HG02610 (cell line): ENCODE data around the gene GOLGA8A.
"Not testable (repeated sequence)": the region's sequence is repeated elsewhere in the genome, so short reads cannot be mapped to it uniquely, and the experiment has no call there.

ENCODE experiments used
- ATAC-seq: cut with Tn5 transposase; IDR thresholded peaks from one replicate; pipeline ENCODE4 v1.9.1; 2021; ENCODE audit warnings: mild to moderate bottlenecking, moderate library complexity; ENCODE audit not compliant: unreplicated experiment

GOLGA8A gene

GRCh38 chr15:34437687-34438086, at the start of gene GOLGA8A:
GOLGA8A (minus strand) TSS chr15:34437808; CDS start chr15:34389691, 48,117 bp downstream.
- peak; percentile 65 for ATAC-seq

GRCh38 chr15:34483644-34484043, 46.0 kb upstream of the GOLGA8A start:
- no peak for ATAC-seq

- no peak for ATAC-seq
Observed at GRCh38 chr15:34481370-34481769, 43.8 kb upstream of the GOLGA8A start.

GRCh38 chr15:34473840-34474239, 36.2 kb upstream of the GOLGA8A start:
- no peak for ATAC-seq

- ATAC-seq = no peak
Observed at GRCh38 chr15:34472947-34473346, 35.3 kb upstream of the GOLGA8A start.

- no peak for ATAC-seq
Observed at GRCh38 chr15:34470892-34471291, 33.3 kb upstream of the GOLGA8A start.

GRCh38 chr15:34470091-34470490, 32.5 kb upstream of the GOLGA8A start:
- ATAC-seq = no peak

GRCh38 chr15:34461730-34462129, 24.1 kb upstream of the GOLGA8A start:
- no peak for ATAC-seq

GRCh38 chr15:34460451-34460850, 22.8 kb upstream of the GOLGA8A start:
- no peak for ATAC-seq

GRCh38 chr15:34456658-34457057, 19.1 kb upstream of the GOLGA8A start:
- ATAC-seq = no peak

GRCh38 chr15:34442891-34443290, 5.3 kb upstream of the GOLGA8A start:
- ATAC-seq = no peak

- ATAC-seq = no peak
Observed at GRCh38 chr15:34439878-34440277, 2.3 kb upstream of the GOLGA8A start.

- ATAC-seq = peak; percentile 45
Observed at GRCh38 chr15:34436956-34437442, 609 bp downstream of the GOLGA8A start.

- ATAC-seq = peak; percentile 27
Observed at GRCh38 chr15:34436126-34436955, 1.3 kb downstream of the GOLGA8A start.

GRCh38 chr15:34435658-34436057, 1.9 kb downstream of the GOLGA8A start:
- no peak for ATAC-seq

GRCh38 chr15:34434627-34435305, 2.8 kb downstream of the GOLGA8A start:
- no peak for ATAC-seq

- ATAC-seq = not testable (repeated sequence)
Observed at GRCh38 chr15:34433956-34434626, 3.5 kb downstream of the GOLGA8A start.

- not testable (repeated sequence) for ATAC-seq
Observed at GRCh38 chr15:34430642-34431041, 7.0 kb downstream of the GOLGA8A start.

- ATAC-seq = not testable (repeated sequence)
Observed at GRCh38 chr15:34423425-34424090, 14.1 kb downstream of the GOLGA8A start.

- ATAC-seq = not testable (repeated sequence)
Observed at GRCh38 chr15:34420953-34421352, 16.7 kb downstream of the GOLGA8A start.

GRCh38 chr15:34418435-34418834, 19.2 kb downstream of the GOLGA8A start:
- not testable (repeated sequence) for ATAC-seq
